HG03457 (cell line): ENCODE results near the gene KIF2A.
"Not testable (repeated sequence)": the region's sequence is repeated elsewhere in the genome, so short reads cannot be mapped to it uniquely, and the experiment has no call there.

ENCODE experiments used
- ATAC-seq: cut with Tn5 transposase; IDR thresholded peaks from one replicate; pipeline ENCODE4 v1.9.1; 2021; ENCODE audit warnings: moderate number of reproducible peaks; ENCODE audit not compliant: unreplicated experiment

Gene KIF2A

GRCh38 chr5:62289813-62290212, 16.2 kb upstream of the KIF2A start:
- no peak for ATAC-seq

- not testable (repeated sequence) for ATAC-seq
Measured at GRCh38 chr5:62291829-62292228, 14.2 kb upstream of the KIF2A start.

- no peak for ATAC-seq
Measured at GRCh38 chr5:62296998-62297397, 9.0 kb upstream of the KIF2A start.

GRCh38 chr5:62298118-62298517, 7.9 kb upstream of the KIF2A start:
- no peak for ATAC-seq

- ATAC-seq, result no peak
Measured at GRCh38 chr5:62299101-62299500, 6.9 kb upstream of the KIF2A start.

GRCh38 chr5:62299600-62299999, 6.4 kb upstream of the KIF2A start:
- ATAC-seq, result no peak

- ATAC-seq, result no peak
Measured at GRCh38 chr5:62305358-62305714, 670 bp upstream of the KIF2A start.

- peak; percentile 26 for ATAC-seq
Measured at GRCh38 chr5:62306323-62306895, 403 bp downstream of the KIF2A start.

- ATAC-seq, result no peak
Measured at GRCh38 chr5:62306896-62307689, 1.1 kb downstream of the KIF2A start.

- ATAC-seq, result no peak
Measured at GRCh38 chr5:62308439-62308838, 2.4 kb downstream of the KIF2A start.

- ATAC-seq, result no peak
Measured at GRCh38 chr5:62309107-62309506, 3.1 kb downstream of the KIF2A start.

- ATAC-seq, result no peak
Measured at GRCh38 chr5:62310426-62311143, 4.6 kb downstream of the KIF2A start.

GRCh38 chr5:62312036-62312435, 6.0 kb downstream of the KIF2A start:
- no peak for ATAC-seq

- no peak for ATAC-seq
Measured at GRCh38 chr5:62312674-62313073, 6.7 kb downstream of the KIF2A start.

GRCh38 chr5:62314213-62314830, 8.3 kb downstream of the KIF2A start:
- ATAC-seq, result no peak

GRCh38 chr5:62315376-62316175, 9.6 kb downstream of the KIF2A start:
- no peak for ATAC-seq

- ATAC-seq, result no peak
Measured at GRCh38 chr5:62316176-62316502, 10.1 kb downstream of the KIF2A start.

GRCh38 chr5:62317810-62318209, 11.8 kb downstream of the KIF2A start:
- ATAC-seq, result no peak

GRCh38 chr5:62322484-62322883, 16.5 kb downstream of the KIF2A start:
- no peak for ATAC-seq

- ATAC-seq, result no peak
Measured at GRCh38 chr5:62326302-62326701, 20.3 kb downstream of the KIF2A start.

- ATAC-seq, result no peak
Measured at GRCh38 chr5:62326702-62327101, 20.7 kb downstream of the KIF2A start.
